Activated CD8-positive, alpha-beta T cell treated with anti-CD3 and anti-CD28 coated beads for 36 hours (primary cell): ENCODE measurements around the gene CAB39L. TPM values are rescaled to one million over a fixed set of nuclear protein-coding genes. Genes with fewer than 3 reads are reported as not detected.

Experiments used
- ATAC-seq: fragments of 200-7000 bp; cut with Tn5 transposase; one replicate; pipeline ENCODE4 v1.10.0; 2021; ENCODE audit warnings: mild to moderate bottlenecking, moderate library complexity
- CTCF ChIA-PET: fragments of 350-600 bp; sonication (Branson Sonifier 250); formaldehyde crosslinking; loops from one replicate; lab custom pipeline; 2021; ENCODE audit warnings: antibody characterized with exemption; lab: Charles Lee
- POLR2A ChIA-PET: fragments of 350-600 bp; sonication (Branson Sonifier 250); formaldehyde crosslinking; loops from one replicate; lab custom pipeline; 2021; ENCODE audit warnings: antibody characterized with exemption; lab: Charles Lee
- DNase-seq: peaks from one replicate; pipeline ENCODE4 v3.0.0-alpha.2; 2020
- H3K27ac Mint-ChIP-seq: one replicate; pipeline ENCODE4 v1.8.0; 2021; ENCODE audit warnings: mild to moderate bottlenecking, mixed read lengths
- H3K27me3 Mint-ChIP-seq: one replicate; pipeline ENCODE4 v1.8.0; 2021; ENCODE audit warnings: mixed read lengths
- H3K36me3 Mint-ChIP-seq: one replicate; pipeline ENCODE4 v1.8.0; 2021; ENCODE audit warnings: low read depth, mixed read lengths
- H3K4me1 Mint-ChIP-seq: one replicate; pipeline ENCODE4 v1.8.0; 2021; ENCODE audit warnings: low read depth, mixed read lengths
- H3K4me3 Mint-ChIP-seq: one replicate; pipeline ENCODE4 v1.8.0; 2021; ENCODE audit warnings: mild to moderate bottlenecking, moderate library complexity, mixed read lengths
- H3K9me3 Mint-ChIP-seq: one replicate; pipeline ENCODE4 v1.8.0; 2021; ENCODE audit warnings: mixed read lengths
- intact Hi-C: fragments of 100-400 bp; cut with micrococcal nuclease; formaldehyde crosslinking; loops from one replicate; pipeline ENCODE4 v1.10.0; 2022
- total RNA-seq, 2 experiments: library from RNA; stranded (reverse); gene quantifications; one replicate each; pipeline ENCODE4 v1.2.3, GENCODE V29; 2021
- TF ChIP-seq, protein P1 (sequence below): fragments of 200-600 bp; IDR thresholded peaks from one replicate; pipeline ENCODE4 v1.8.0; 2022; ENCODE audit warnings: antibody characterized with exemption, mild to moderate bottlenecking

The CAB39L gene
- total RNA-seq, 2 experiments from 2014 or later = 2.6 to 3.1 TPM

DNA sequence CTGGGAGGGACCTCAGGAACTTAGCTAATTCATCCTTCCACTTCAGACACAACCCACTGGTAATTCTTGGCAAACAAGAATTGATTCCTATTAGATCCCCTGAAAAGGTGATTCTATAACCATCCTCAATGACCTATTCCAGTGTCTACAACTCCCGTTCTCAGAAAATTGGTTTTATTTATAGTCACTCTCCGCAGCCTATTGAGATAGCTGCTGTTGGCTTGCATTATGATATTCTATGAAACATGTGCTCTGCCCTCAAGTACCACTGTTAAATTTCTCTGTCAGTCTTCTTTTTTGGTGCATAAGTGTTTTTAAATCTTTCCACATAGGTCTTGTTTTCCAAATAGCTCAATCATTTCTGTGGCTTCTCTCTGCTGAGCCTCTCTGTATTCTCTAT lies 121.2 kb downstream of the CAB39L start:
- Mint-ChIP-seq H3K4me3 (no peak overlapping the region), H3K27me3 (no peaks in the 10 kb centered on the region), H3K4me1 (peaks cover 9% of the 10 kb centered on the region), H3K27ac (no peak overlapping the region), H3K36me3 (no peaks in the 10 kb centered on the region), H3K9me3 (no peaks in the 10 kb centered on the region)
- intact Hi-C loops = no loop called here
- ChIA-PET POLR2A (interaction anchor here (1.0 kb wide), 1 partner anchor 12 kb away, joined by 3 read pairs; no protein-coding TSS in a partner anchor), CTCF (interaction anchor here (0.7 to 1.8 kb wide), 4 partner anchors 11 to 284 kb away, joined by 3 to 7 read pairs (median 4); no protein-coding TSS in a partner anchor)
- TF ChIP-seq, protein P1, sequence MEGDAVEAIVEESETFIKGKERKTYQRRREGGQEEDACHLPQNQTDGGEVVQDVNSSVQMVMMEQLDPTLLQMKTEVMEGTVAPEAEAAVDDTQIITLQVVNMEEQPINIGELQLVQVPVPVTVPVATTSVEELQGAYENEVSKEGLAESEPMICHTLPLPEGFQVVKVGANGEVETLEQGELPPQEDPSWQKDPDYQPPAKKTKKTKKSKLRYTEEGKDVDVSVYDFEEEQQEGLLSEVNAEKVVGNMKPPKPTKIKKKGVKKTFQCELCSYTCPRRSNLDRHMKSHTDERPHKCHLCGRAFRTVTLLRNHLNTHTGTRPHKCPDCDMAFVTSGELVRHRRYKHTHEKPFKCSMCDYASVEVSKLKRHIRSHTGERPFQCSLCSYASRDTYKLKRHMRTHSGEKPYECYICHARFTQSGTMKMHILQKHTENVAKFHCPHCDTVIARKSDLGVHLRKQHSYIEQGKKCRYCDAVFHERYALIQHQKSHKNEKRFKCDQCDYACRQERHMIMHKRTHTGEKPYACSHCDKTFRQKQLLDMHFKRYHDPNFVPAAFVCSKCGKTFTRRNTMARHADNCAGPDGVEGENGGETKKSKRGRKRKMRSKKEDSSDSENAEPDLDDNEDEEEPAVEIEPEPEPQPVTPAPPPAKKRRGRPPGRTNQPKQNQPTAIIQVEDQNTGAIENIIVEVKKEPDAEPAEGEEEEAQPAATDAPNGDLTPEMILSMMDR = no peak
- no peak for DNase-seq
- no peak for ATAC-seq

DNA sequence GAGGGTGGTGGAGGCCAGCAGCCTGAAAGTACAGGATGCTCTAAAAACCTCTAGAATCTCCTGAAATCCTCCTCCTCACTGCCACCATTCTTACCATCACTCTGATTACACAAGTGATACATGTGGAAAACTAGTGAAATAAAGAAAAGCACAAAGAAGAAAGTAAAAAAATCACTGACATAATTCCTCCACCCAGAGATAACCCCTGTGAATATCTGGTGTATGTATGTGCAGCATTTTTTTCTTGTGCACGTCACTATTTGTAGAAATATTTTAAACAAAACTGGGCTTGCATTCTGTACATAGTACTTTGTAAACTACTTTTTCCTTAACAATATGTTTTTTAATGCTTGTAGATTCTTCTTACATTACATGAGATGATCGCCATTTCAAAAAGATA lies 122.9 kb downstream of the CAB39L start:
- Mint-ChIP-seq H3K4me1 (peaks cover 9% of the 10 kb centered on the region), H3K27me3 (no peaks in the 10 kb centered on the region), H3K4me3 (no peak overlapping the region), H3K36me3 (no peaks in the 10 kb centered on the region), H3K9me3 (no peaks in the 10 kb centered on the region), H3K27ac (no peak overlapping the region)
- CTCF ChIA-PET = interaction anchor here (0.9 to 1.3 kb wide), 4 partner anchors 13 to 286 kb away, joined by 3 to 5 read pairs (median 4); no protein-coding TSS in a partner anchor
- DNase-seq = no peak
- no peak for ATAC-seq
- POLR2A ChIA-PET = no interaction called here
- TF ChIP-seq, protein P1 = no peak
- intact Hi-C loops = no loop called here

DNA sequence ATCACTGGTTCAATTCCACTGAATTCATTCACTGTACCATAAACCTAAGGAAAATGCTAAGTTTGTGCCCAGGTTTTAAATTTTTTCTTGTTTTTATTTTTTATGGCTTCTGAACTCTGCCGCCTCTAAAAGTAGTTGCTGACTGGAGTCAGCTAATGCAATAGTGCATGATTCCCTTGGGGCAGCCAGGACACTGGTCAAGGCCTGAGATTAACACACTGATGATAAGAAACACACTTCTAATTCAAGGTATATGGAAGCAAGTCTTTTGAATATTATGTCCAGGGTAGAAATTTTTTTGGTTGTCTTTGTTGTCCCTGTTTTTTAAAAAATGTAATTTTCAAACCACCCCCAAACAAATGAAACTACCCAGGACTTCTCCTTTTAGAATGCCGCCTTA lies 123.9 kb downstream of the CAB39L start:
- no peak overlapping the region for H3K27ac Mint-ChIP-seq
- H3K36me3 Mint-ChIP-seq = no peaks in the 10 kb centered on the region
- intact Hi-C loops = no loop called here
- H3K9me3 Mint-ChIP-seq = no peaks in the 10 kb centered on the region
- TF ChIP-seq, protein P1 = no peak
- ChIA-PET POLR2A (interaction anchor here (0.6 kb wide), 1 partner anchor 197 kb away, joined by 4 read pairs; no protein-coding TSS in a partner anchor), CTCF (no interaction called here)
- DNase-seq (no peak), ATAC-seq (no peak)
- H3K4me1 Mint-ChIP-seq = peaks cover 9% of the 10 kb centered on the region
- H3K4me3 Mint-ChIP-seq = no peak overlapping the region
- H3K27me3 Mint-ChIP-seq = no peaks in the 10 kb centered on the region

DNA sequence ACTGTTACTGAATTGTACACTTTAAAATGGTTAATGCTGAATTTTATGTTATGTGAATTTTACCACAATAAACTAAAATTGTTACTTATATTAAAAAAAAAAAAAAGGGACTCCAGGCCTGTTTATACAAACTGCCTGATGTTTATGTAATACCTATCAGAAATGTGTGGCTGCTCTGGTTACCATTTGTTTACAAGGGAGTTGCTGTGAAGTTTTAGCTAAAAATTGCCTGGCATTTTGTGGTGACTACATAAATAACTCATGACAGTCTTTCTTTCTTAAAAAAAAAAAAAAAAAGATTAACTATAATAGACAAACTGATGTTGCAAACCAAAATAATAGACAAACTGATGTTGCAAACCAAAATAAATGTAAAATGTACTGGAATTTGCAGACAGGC lies 124.3 kb downstream of the CAB39L start:
- TF ChIP-seq, protein P1 = no peak
- Mint-ChIP-seq H3K27me3 (no peaks in the 10 kb centered on the region), H3K27ac (no peak overlapping the region), H3K36me3 (no peaks in the 10 kb centered on the region), H3K4me3 (no peak overlapping the region), H3K9me3 (no peaks in the 10 kb centered on the region), H3K4me1 (peaks cover 9% of the 10 kb centered on the region)
- ChIA-PET POLR2A (interaction anchor here (0.6 kb wide), 1 partner anchor 197 kb away, joined by 4 read pairs; no protein-coding TSS in a partner anchor), CTCF (no interaction called here)
- ATAC-seq (no peak), DNase-seq (no peak)
- intact Hi-C loops = no loop called here

DNA sequence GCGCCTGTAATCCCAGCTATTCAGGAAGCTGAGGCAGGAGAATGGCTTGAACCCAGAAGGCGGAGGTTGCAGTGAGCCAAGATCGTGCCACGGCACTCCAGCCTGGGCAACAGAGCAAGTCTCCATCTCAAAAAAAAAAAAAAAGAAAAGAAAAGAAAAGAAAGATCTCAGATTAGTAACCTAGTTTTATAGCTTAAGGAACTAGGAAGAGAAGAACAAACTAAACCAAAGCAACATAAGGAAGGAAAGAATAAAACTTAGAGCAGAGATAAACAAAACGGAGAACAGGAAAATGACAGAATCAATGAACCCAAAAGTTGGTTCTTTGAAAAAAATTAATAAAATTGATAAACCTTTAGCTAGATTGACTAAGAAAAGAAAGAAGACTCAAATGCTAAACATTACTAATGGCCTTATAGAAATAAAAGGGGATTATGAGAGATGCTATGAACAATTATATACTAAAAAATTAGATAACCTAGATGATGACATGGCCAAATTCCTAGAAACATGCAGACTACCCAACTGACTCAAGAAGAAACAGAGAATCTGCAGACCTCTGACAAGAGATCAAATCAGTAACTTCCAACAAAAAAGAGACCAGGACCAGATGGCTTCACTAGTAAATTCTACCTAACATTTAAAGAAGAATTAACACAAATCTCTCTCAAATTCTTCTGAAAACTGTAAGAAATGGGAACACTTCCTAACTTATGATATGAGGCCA lies 127.9 kb downstream of the CAB39L start:
- CTCF ChIA-PET = interaction anchor here (1.2 to 1.5 kb wide), 2 partner anchors 15 to 16 kb away, joined by 3 read pairs; no protein-coding TSS in a partner anchor
- H3K4me1 Mint-ChIP-seq = peaks cover 6% of the 10 kb centered on the region
- no peaks in the 10 kb centered on the region for H3K9me3 Mint-ChIP-seq
- intact Hi-C loops = no loop called here
- no peak overlapping the region for H3K4me3 Mint-ChIP-seq
- DNase-seq (no peak), ATAC-seq (no peak)
- POLR2A ChIA-PET = no interaction called here
- no peak overlapping the region for H3K27ac Mint-ChIP-seq
- no peaks in the 10 kb centered on the region for H3K36me3 Mint-ChIP-seq
- TF ChIP-seq, protein P1 = no peak
- H3K27me3 Mint-ChIP-seq = no peaks in the 10 kb centered on the region
